MCF 10A (cell line): ENCODE results near the gene DNAI1. TPM values are rescaled to one million over a fixed set of nuclear protein-coding genes. Genes with fewer than 3 reads are reported as not detected.

ENCODE experiments used
- BruUV-seq: library from RNA; stranded (reverse); fragments of 400-500 nt; replicated peaks from 2 replicates; lab custom pipeline; 2021; lab: Mats Ljungman, UMichigan
- CTCF ChIA-PET: fragments of 300-600 bp; sonication (Branson Sonifier 250); formaldehyde crosslinking; extraction: SDS; loops from one replicate; lab custom pipeline; 2021; ENCODE audit warnings: antibody characterized with exemption, inconsistent platforms; lab: Yijun Ruan, JAX
- POLR2A ChIA-PET: fragments of 300-600, 350-650 bp; sonication (Branson Sonifier 250); formaldehyde crosslinking; extraction: SDS; loops from one replicate; lab custom pipeline; 2020; ENCODE audit warnings: antibody characterized with exemption, inconsistent platforms; lab: Yijun Ruan, JAX
- DNase-seq: peaks from one replicate; pipeline ENCODE4 v3.0.0-alpha.2; 2018; ENCODE audit not compliant: unreplicated experiment
- H3K27ac Mint-ChIP-seq: one replicate; pipeline ENCODE4 v1.8.0; 2022; ENCODE audit warnings: mild to moderate bottlenecking, low read depth, mixed read lengths; ENCODE audit not compliant: unreplicated experiment
- H3K27me3 Mint-ChIP-seq: one replicate; pipeline ENCODE4 v1.8.0; 2022; ENCODE audit warnings: mixed read lengths; ENCODE audit not compliant: insufficient read depth, unreplicated experiment
- H3K36me3 Mint-ChIP-seq: one replicate; pipeline ENCODE4 v1.8.0; 2022; ENCODE audit warnings: mild to moderate bottlenecking, moderate library complexity, mixed read lengths; ENCODE audit not compliant: insufficient read depth, unreplicated experiment
- H3K4me1 Mint-ChIP-seq: one replicate; pipeline ENCODE4 v1.8.0; 2022; ENCODE audit warnings: mixed read lengths; ENCODE audit not compliant: insufficient read depth, unreplicated experiment
- H3K4me3 Mint-ChIP-seq: one replicate; pipeline ENCODE4 v1.8.0; 2022; ENCODE audit warnings: mild to moderate bottlenecking, moderate library complexity, mixed read lengths; ENCODE audit not compliant: unreplicated experiment
- H3K9me3 Mint-ChIP-seq: one replicate; pipeline ENCODE4 v1.8.0; 2022; ENCODE audit warnings: mixed read lengths; ENCODE audit not compliant: unreplicated experiment
- intact Hi-C: fragments of 100-400 bp; cut with micrococcal nuclease; formaldehyde crosslinking; loops from 2 replicates; pipeline ENCODE4 v1.14.1; 2022
- total RNA-seq: library from RNA; stranded (reverse); gene quantifications from 2 replicates; pipeline ENCODE4 v1.2.3, GENCODE V29; 2022
- TF ChIP-seq, protein P1 (sequence below): fragments of 200-600 bp; IDR thresholded peaks from one replicate; pipeline ENCODE4 v1.8.0; 2022; ENCODE audit warnings: antibody characterized with exemption, mild to moderate bottlenecking; ENCODE audit not compliant: unreplicated experiment

DNAI1 gene
- total RNA-seq, 1 experiment from 2014 or later: not detected

DNA sequence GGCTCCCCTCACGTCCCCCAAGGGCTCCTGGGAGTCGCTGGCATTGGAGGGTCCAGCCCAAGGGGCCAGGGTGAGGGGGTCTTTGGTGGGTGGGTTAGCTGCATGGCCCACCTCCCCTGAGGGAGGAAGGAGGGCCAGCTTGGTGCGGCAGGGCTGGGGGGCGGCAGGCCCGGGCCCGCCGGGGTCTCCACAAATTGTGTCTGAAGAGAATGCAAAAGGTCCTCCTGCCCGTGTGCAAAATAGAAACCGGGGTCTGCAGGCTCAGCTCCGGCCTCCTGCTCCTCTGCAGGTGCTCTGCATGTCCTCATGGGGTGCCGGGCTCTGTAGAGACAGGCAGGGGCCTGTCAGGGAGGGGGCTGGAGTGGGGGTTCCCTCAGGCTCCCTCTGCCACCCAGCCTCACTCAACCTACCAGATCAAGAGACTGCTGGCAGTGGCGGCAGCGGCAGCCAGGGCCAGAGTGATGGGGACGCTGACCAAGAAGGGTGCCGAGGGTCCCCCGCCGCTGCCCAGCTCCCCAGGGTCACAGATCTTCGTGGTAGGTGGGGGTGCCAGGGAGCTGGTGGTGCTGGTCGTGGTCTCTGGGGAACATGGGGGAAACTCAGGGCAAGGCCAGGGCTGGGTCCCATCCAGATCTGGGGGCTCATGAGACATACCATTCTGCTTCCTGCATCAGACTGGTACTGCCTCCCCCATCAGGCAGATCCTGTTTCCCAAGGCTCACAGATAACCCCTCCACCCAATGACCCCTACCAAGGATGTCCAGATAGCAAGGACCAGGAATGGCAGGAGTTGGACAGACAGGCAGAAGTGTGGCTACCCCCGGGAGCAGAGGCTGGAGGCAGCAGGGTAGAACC, 93.4 kb downstream of the DNAI1 start:
- H3K27ac Mint-ChIP-seq: no peak overlapping the region
- no peaks in the 10 kb centered on the region for H3K4me1 Mint-ChIP-seq
- DNase-seq: no peak
- no peaks in the 10 kb centered on the region for H3K36me3 Mint-ChIP-seq
- ChIA-PET CTCF (interaction anchor here (0.6 to 3.1 kb wide), 5 partner anchors 40 to 97 kb away, joined by 3 to 19 read pairs (median 4); no protein-coding TSS in a partner anchor), POLR2A (interaction anchor here (0.6 kb wide), 1 partner anchor 24 kb away, joined by 3 read pairs; no protein-coding TSS in a partner anchor)
- H3K4me3 Mint-ChIP-seq: no peak overlapping the region
- BruUV-seq: no TSS peak
- no peaks in the 10 kb centered on the region for H3K9me3 Mint-ChIP-seq
- TF ChIP-seq, protein P1, sequence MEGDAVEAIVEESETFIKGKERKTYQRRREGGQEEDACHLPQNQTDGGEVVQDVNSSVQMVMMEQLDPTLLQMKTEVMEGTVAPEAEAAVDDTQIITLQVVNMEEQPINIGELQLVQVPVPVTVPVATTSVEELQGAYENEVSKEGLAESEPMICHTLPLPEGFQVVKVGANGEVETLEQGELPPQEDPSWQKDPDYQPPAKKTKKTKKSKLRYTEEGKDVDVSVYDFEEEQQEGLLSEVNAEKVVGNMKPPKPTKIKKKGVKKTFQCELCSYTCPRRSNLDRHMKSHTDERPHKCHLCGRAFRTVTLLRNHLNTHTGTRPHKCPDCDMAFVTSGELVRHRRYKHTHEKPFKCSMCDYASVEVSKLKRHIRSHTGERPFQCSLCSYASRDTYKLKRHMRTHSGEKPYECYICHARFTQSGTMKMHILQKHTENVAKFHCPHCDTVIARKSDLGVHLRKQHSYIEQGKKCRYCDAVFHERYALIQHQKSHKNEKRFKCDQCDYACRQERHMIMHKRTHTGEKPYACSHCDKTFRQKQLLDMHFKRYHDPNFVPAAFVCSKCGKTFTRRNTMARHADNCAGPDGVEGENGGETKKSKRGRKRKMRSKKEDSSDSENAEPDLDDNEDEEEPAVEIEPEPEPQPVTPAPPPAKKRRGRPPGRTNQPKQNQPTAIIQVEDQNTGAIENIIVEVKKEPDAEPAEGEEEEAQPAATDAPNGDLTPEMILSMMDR: no peak
- intact Hi-C loops: no loop called here
- peaks cover 3% of the 10 kb centered on the region for H3K27me3 Mint-ChIP-seq

DNA sequence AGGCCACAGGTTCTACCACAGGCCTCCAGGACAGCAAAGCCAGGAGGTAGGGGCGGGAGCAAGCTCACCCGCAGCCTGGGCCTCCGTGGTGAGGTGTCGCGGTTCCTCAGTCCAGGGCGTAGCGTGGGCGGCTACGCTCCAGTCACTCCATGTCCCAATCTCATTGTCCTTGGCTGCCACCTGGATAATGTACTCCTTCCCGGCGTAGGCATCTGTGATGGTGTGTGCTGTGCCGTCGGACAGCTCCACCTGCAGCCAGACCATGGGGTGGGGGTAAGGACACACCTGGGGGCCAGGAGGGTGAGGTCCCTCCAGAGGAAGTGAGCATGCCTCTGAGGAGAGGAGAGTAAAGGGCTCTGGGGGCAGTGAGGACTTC, 94.0 kb downstream of the DNAI1 start:
- intact Hi-C loops: no loop called here
- H3K4me1 Mint-ChIP-seq: no peaks in the 10 kb centered on the region
- no TSS peak for BruUV-seq
- ChIA-PET CTCF (interaction anchor here (1.0 to 1.1 kb wide), 2 partner anchors 39 to 51 kb away, joined by 4 to 6 read pairs; no protein-coding TSS in a partner anchor), POLR2A (no interaction called here)
- no peak overlapping the region for H3K4me3 Mint-ChIP-seq
- H3K36me3 Mint-ChIP-seq: no peaks in the 10 kb centered on the region
- peaks cover 9% of the 10 kb centered on the region for H3K27me3 Mint-ChIP-seq
- no peaks in the 10 kb centered on the region for H3K9me3 Mint-ChIP-seq
- TF ChIP-seq, protein P1: no peak
- no peak for DNase-seq
- H3K27ac Mint-ChIP-seq: no peak overlapping the region

DNA sequence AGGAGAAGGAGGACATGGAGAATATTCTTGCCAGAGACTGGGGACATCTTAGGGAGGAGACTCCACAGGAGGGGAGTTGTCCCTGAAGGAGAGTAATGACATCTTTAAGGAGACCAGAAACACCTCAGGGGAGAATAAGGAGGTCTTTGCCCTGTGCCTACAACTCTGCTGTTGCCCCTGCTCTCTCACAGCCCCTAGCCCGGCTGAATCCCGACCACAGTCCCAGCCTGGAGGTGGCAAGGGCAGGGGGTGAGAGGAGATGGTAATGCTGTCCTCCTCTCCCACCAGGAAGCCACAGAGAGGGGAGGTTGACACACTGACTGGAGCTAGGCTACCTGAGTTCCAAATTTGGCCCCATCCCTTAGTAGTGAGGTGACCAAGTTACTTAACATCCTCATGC, 94.4 kb downstream of the DNAI1 start:
- no peaks in the 10 kb centered on the region for H3K4me1 Mint-ChIP-seq
- peaks cover 13% of the 10 kb centered on the region for H3K27me3 Mint-ChIP-seq
- TF ChIP-seq, protein P1: no peak
- H3K36me3 Mint-ChIP-seq: no peaks in the 10 kb centered on the region
- ChIA-PET POLR2A (no interaction called here), CTCF (interaction anchor here (1.0 to 1.1 kb wide), 2 partner anchors 39 to 51 kb away, joined by 4 to 6 read pairs; no protein-coding TSS in a partner anchor)
- intact Hi-C loops: no loop called here
- no peak for DNase-seq
- no peak overlapping the region for H3K27ac Mint-ChIP-seq
- no TSS peak for BruUV-seq
- no peak overlapping the region for H3K4me3 Mint-ChIP-seq
- H3K9me3 Mint-ChIP-seq: no peaks in the 10 kb centered on the region

DNA sequence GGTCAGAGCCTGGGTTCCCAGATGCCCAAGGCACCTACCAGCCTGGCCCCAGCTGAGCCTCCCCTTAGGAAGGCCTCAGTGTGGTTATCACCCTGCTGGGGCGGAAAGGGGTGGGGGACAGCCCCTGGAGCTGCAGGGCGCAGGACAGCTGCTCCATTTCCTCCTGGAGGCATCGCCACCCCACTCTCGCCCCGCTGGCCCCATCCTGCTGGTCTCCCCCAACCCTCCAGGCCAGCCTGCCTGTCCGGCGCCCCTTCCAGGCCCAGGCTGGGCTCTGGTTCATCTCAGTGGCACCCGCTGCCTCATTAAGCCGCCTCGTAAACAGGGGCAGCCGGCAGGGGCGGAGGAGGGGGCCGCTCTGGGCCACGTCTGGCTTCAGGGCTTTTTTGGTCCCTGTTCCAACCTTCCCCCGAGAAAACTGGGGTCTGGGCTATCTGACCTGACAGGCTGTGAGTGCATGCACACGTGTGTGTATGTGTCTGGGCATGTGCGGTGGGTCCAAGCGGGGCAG, 95.0 kb downstream of the DNAI1 start:
- ChIA-PET POLR2A (no interaction called here), CTCF (interaction anchor here (1.0 kb wide), 1 partner anchor 38 kb away, joined by 4 read pairs; no protein-coding TSS in a partner anchor)
- TF ChIP-seq, protein P1: no peak

More for the DNA sequence above, 95.0 kb downstream of the DNAI1 start:
- Mint-ChIP-seq H3K27me3 (peaks cover 13% of the 10 kb centered on the region), H3K4me1 (no peaks in the 10 kb centered on the region), H3K9me3 (no peaks in the 10 kb centered on the region), H3K27ac (no peak overlapping the region), H3K4me3 (no peak overlapping the region), H3K36me3 (no peaks in the 10 kb centered on the region)
- intact Hi-C loops: no loop called here
- BruUV-seq: no TSS peak
- no peak for DNase-seq
